ENCODE results near the gene DISC1.

DNA sequence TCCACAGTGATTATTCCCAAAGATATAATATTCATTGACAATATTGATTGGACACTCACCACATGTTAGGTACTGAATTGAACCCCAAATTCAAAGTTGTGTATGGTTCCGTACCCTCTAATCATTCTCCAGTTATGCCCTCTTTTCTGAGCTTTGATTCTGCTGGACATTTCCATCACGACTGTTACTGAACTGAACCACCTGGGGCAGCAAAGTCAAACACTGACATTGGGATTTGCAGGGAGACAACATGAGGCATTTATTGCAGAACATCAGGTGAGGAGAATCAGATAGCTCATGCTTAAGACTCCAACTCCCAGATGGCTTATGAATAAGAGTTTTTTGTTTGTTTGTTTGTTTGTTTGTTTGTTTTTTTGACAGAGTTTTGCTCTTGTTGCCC lies 420.9 kb downstream of the DISC1 start:
- no peak for TF ChIP-seq CTCF (IDR thresholded peaks at IDR 0.05)
- TF ChIP-seq POLR2A (IDR thresholded peaks at IDR 0.05) = no peak
